CD4-positive, alpha-beta T cell treated with Interleukin-4 for 4 hours (primary cell): ENCODE data around the gene RSPRY1.
A peak's percentile ranks its signal among the peaks of the same experiment; 100 is the strongest.

Experiments
- DNase-seq: peaks from one replicate; pipeline ENCODE4 v3.0.0-alpha.2; 2020

Gene RSPRY1

DNA sequence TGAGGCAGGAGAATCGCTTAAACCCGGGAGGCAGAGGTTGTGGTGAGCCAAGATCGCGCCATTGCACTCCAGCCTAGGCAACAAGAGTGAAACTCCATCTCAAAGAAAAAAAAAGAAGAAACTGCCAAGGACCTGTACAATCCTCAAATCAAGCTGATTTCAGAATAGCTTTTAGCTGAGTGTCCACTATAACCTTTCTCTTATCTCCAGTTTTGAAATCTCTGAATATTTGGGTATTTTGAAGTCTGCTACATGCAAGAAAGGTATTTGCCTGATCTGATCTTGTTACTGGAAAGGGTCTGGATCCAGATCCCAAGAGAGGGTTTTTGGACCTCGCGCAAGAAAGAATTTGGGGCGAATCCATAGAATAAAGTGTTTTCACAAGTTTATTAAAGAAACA is 39.8 kb downstream of the RSPRY1 start:
- no peak for DNase-seq

DNA sequence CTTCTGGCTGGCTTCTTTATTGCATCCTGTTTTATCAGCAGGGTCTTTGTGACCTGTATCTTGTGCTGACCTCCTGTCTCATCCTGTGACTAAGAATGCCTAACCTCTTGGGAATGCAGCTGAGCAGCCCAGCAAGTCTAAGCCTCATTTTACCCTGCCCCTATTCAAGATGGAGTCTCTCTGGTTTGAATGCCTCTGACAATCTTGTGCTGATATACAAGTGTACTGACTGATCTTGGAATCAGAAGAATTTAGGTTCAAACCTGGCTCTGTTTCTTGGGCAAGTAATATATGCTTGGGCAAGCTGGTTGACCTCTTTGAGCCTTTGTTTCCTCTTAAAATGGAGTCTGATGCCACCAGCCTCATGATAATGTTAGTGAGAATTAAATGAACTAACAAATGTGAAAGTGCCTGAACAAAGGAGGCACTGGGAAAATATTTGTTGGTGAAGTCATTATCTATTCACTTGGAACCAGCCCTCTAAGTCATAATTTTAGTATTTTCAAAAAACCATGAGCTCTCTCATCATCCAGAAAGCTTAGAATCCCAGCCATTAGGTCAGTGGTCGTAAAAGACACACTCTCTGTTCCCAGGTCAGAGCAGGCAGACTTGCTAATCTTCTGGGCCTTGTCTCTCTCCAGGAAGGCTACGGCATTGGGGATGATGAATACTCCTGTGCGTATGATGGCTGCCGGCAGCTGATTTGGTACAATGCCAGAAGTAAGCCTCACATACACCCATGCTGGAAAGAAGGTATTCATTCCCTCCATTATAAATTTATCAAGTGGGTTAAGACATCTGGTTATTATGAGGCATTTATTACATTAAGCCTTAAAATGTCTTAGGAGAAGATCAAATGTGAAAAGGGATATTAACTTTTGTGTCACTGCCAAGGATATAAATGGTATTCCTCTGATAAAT is 40.8 kb downstream of the RSPRY1 start:
- DNase-seq: no peak

GRCh38 chr16:57229079-57229478 is 43.0 kb downstream of the RSPRY1 start:
- DNase-seq: no peak

DNA sequence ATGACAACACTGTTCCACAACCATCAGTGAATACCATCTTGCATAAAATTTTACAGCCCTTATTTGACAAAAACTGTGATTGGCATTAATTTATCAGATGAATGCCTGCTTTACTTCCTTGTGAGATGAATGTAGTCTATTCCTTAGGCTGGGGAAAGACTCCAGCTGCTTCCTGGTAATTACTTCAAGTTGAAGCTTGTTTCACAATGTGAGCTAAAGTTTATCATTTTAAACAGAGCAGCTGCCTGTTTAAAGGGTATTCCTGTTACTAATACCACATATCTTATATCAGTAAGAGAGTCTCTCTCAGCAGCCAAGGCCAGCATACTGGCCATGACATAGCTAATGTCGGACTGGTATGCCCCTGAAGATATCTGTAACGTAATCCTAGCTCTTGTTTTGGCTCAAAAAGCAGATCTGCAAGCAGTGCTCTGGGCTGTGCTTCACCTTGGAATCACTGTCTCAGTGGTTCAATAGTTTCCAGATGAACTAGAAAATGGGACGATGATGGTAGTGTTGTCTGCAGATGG is 45.8 kb downstream of the RSPRY1 start:
- no peak for DNase-seq

- DNase-seq: no peak
Observed at GRCh38 chr16:57233944-57234706, 48.0 kb downstream of the RSPRY1 start.

- no peak for DNase-seq
Observed at GRCh38 chr16:57234707-57235092, 48.6 kb downstream of the RSPRY1 start.

DNA sequence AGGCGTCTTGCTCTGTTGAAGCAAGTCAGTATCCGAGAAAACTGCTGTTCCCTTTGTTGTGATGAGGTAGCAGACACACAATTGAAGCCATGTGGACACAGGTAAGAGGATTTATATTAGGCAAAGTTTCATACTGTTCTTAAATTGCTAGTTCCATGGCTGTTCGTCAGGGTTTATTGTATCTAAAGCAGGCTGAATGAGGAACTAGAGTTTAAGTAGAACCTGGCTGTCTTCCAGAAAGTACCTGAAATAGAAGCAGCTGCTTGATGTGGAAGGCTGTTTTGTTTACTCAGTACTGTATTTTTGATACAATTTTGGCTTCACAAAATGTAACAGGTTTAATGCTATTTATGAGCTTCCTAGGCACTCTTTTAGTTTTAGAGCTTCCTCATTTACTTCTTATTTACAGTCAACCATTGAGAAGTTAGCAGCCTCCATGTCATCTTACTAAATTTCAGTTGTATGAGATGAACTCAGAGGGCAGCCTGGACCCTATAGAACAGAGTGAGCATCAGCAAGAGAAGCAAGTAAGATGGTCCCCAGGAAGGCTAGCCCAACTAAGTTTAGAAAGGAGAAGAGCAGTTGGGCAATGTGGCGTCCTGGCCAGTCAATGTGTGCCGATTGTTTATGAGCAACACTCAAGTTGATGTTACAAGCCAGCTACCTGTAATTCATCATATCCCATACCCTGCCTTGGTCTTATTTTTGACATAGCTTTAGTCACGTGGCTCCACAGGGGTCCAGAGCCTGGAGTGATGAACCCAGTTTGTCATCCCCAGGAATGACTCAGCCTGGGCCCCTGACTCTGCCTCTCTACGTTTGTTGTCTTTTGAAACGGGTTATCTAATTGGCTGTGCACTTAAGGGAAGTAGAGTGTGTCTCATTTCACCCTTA is 49.2 kb downstream of the RSPRY1 start:
- DNase-seq: no peak

DNA sequence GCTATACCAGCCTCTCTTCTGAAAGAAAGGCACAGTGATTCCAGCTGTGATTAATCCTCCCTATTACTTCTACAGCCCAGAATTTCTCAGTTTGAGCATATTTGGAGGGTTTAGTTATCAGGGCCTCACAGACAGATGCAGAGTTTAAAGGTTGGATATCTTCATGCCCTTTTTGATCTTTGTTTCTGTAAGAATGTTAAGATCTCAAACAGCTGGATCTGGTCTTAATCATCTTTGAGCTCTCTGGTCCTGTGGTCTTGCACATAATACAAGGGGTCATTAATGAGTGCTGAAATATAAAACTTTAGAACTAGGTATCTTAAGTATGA is 49.9 kb downstream of the RSPRY1 start:
- DNase-seq: no peak

GRCh38 chr16:57238682-57239081 is 52.6 kb downstream of the RSPRY1 start:
- no peak for DNase-seq

DNA sequence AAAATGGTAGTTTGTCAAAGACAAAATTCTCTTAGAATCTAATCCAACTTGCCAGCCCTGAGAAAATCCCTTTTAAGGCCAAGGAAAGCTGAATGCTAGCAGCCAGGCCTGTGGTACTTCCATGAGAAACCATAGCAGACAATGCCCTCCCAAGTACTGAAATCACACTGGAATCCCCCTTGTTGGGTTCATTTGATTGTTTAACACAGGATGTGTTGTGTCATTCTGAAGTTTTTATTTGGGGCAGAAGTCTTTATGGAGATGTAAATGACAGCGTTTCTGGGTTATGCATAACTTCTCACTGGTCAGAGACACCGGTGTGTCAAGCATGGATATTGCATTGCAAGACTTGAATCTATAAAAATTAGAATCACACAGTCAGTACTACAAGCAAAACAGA is 53.0 kb downstream of the RSPRY1 start:
- no peak for DNase-seq

GRCh38 chr16:57240851-57241250 is 54.7 kb downstream of the RSPRY1 start:
- DNase-seq: no peak

DNA sequence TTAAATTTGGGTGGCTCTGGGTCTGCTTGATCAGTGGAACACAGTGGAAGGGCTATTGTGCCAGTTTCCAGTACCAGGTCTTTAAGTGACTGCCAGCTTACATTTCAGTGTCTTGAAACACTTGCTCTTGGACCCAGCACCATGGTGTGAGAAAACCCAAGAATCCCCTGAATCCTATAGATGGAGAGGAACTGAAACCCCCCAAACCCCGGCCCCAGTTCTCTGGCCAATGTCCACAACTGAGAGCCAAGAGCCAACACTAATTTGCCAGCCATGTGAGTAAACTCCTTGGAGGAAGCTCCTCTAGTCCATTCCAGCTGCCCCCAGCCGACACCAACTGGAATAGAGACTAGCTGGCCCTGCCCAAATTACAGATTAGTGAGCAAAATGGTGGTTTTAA is 56.5 kb downstream of the RSPRY1 start:
- no peak for DNase-seq

DNA sequence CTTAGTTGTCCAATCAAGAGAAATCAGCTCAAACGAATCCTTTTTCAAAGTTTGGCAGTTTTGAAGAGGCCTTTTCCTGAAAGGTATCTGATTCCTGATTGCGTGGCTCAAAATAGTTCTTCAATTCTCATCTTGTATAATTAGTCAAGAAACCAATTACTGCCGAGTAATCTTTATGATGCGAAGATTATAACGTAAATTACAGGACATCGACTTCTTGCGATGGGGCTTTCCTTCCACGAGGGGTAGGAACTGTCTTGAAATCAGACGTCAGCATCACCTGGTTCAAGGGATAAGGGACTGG is 58.3 kb downstream of the RSPRY1 start:
- no peak for DNase-seq

- DNase-seq: peak; percentile 98
Observed at GRCh38 chr16:57244767-57245471, 58.8 kb downstream of the RSPRY1 start, which contains the start of gene ARL2BP. Gene ARL2BP (plus strand): TSS chr16:57245259. CDS start chr16:57245368, 109 bp downstream.

GRCh38 chr16:57245472-57246113 is 59.5 kb downstream of the RSPRY1 start:
- DNase-seq: peak; percentile 1

DNA sequence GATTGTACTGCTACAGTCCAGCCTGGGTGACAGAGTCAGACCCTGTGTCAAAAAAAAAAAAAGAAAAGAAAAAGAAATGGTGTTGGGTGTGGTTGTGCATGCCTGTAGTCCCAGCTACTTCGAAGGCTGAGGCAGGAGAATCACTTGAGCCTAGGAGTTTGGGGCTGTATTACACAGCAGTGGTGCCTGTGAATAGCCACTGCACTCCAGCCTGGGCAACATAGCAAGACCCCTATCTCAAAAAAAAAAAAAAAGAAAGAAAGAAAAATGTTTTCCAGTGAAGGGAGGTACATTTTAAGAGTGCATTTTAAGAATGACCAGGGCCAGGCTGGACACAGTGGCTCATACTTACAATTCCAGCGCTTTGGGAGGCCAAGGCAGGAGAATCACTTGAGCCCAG is 65.2 kb downstream of the RSPRY1 start:
- no peak for DNase-seq

DNA sequence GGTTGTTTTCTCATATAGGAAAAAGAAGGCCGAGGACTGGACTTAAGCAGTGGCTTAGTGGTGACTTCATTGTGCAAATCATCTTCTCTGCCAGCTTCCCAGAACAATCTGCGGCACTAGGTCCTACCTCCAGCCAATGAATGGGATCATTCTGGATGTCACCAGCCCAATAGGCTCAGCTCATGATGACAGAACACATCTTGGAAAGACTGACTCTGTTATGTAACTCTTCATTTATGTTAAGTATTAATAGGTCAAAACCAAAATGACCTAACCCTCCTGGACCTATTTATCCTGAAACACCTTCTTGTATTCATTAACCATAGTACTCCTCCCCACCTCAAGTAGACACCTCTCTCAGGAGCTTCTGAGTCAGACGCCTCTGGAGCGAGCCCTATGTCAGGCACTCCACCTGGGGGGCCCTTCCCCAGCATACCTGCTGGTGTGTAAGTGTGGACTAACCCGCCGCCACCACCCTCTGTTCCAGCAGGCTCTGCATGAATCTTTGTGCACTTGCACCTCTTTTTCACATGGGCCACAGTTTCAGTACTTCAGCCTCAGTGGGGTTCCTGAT is 66.1 kb downstream of the RSPRY1 start:
- DNase-seq: no peak

- DNase-seq: no peak
Observed at GRCh38 chr16:57253466-57253865, 67.3 kb downstream of the RSPRY1 start.

GRCh38 chr16:57255686-57256415 is 69.7 kb downstream of the RSPRY1 start:
- DNase-seq: no peak

DNA sequence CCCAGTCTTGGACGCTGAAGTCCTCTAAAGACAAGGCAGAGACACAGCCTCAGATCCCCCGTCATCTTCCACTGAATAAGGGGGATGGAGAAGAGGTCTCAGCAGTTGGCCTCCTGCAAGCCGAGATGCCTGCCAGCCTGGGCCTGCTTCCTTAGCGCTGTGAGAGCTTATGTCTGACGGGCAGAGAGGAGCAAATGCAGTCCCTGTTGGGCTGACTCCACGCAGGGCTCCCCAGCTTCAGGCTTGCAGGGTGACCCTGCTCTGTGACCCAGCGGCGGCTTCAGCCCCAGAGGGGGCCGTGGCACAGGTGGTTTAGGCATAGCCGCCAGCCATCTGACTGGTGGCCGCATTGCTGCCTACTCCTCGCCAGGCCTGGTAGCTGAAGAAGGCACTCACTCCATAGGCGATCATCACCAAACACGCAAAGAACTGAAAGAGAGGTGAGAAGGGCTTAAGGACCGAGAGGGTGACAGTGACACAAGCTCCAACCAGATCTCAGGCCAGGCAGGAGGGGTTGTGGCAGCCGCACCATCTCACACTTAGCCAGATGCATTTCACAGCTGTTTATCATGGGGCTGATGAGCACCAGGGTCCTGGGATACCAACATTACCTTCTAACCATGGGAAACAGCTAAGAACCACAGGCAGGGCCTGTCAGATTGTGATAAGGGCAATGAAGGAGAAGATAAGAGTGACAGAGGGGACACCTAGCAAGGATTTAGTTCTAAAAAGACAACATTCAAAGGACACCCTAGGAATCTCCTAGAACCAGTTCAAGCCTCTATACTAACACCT is 70.7 kb downstream of the RSPRY1 start:
- DNase-seq: no peak
